ENCODE data around the gene KLHL3.

KLHL3 gene

GRCh38 chr5:137633896-137634295, 102.0 kb downstream of the KLHL3 start:
- no peaks in the 10 kb centered on the region for H3K36me3 ChIP-seq (ENCODE audit: low read length)
- no peaks in the 10 kb centered on the region for H3F3A ChIP-seq (ENCODE audit: insufficient read depth)
- no peaks in the 10 kb centered on the region for H3K27me3 ChIP-seq (ENCODE audit: low read length)
- TF ChIP-seq CTCF (IDR thresholded peaks at IDR 0.05; ENCODE audit: insufficient read depth, low read length, poor library complexity, severe bottlenecking), result no peak
- no peaks in the 10 kb centered on the region for H4K20me1 ChIP-seq (ENCODE audit: low read depth, low read length)
- H3K27ac ChIP-seq (ENCODE audit: low read depth, low read length), result no peak overlapping the region
- H3K79me2 ChIP-seq (ENCODE audit: insufficient read depth, low read length), result no peaks in the 10 kb centered on the region
- no peak overlapping the region for H3K4me3 ChIP-seq (ENCODE audit: insufficient read depth, low read length, poor library complexity, severe bottlenecking)
- H2AFZ ChIP-seq (ENCODE audit: low read depth, low read length, severe bottlenecking), result no peak overlapping the region
- H3K4me2 ChIP-seq (ENCODE audit: low read depth, low read length, poor library complexity, severe bottlenecking), result no peak overlapping the region
- H3K9me2 ChIP-seq (replicated peaks; ENCODE audit: insufficient read depth, low read length), result no peaks in the 10 kb centered on the region
- no peak overlapping the region for H3K9ac ChIP-seq (ENCODE audit: low read length)
- no peaks in the 10 kb centered on the region for H3K9me3 ChIP-seq (ENCODE audit: insufficient read depth, low read length)

- Histone ChIP-seq H3K79me2 (ENCODE audit: insufficient read depth, low read length) (no peaks in the 10 kb centered on the region), H3K4me2 (ENCODE audit: low read depth, low read length, poor library complexity, severe bottlenecking) (no peak overlapping the region), H3K36me3 (ENCODE audit: low read length) (no peaks in the 10 kb centered on the region), H3K27me3 (ENCODE audit: low read length) (no peaks in the 10 kb centered on the region), H3K9ac (ENCODE audit: low read length) (no peak overlapping the region), H3K27ac (ENCODE audit: low read depth, low read length) (no peak overlapping the region), H3K9me2 (replicated peaks; ENCODE audit: insufficient read depth, low read length) (no peaks in the 10 kb centered on the region), H3F3A (ENCODE audit: insufficient read depth) (no peaks in the 10 kb centered on the region), H3K9me3 (ENCODE audit: insufficient read depth, low read length) (no peaks in the 10 kb centered on the region), H3K4me3 (ENCODE audit: insufficient read depth, low read length, poor library complexity, severe bottlenecking) (no peak overlapping the region), H2AFZ (ENCODE audit: low read depth, low read length, severe bottlenecking) (no peak overlapping the region), H4K20me1 (ENCODE audit: low read depth, low read length) (no peaks in the 10 kb centered on the region)
- TF ChIP-seq EZH2phosphoT487 (conservative IDR thresholded peaks at IDR 0.05; ENCODE audit: low read length), result no peak
- no peak for TF ChIP-seq CTCF (IDR thresholded peaks at IDR 0.05; ENCODE audit: insufficient read depth, low read length, poor library complexity, severe bottlenecking)
These were observed 103.2 kb downstream of the KLHL3 start for GRCh38 chr5:137632716-137633115.

GRCh38 chr5:137631453-137631852, 104.4 kb downstream of the KLHL3 start:
- Histone ChIP-seq H3K27me3 (ENCODE audit: low read length) (no peaks in the 10 kb centered on the region), H3F3A (ENCODE audit: insufficient read depth) (no peaks in the 10 kb centered on the region), H3K9me2 (replicated peaks; ENCODE audit: insufficient read depth, low read length) (no peaks in the 10 kb centered on the region), H3K4me2 (ENCODE audit: low read depth, low read length, poor library complexity, severe bottlenecking) (no peak overlapping the region), H3K4me3 (ENCODE audit: insufficient read depth, low read length, poor library complexity, severe bottlenecking) (no peak overlapping the region), H3K9me3 (ENCODE audit: insufficient read depth, low read length) (no peaks in the 10 kb centered on the region), H3K9ac (ENCODE audit: low read length) (no peak overlapping the region), H4K20me1 (ENCODE audit: low read depth, low read length) (no peaks in the 10 kb centered on the region), H3K36me3 (ENCODE audit: low read length) (no peaks in the 10 kb centered on the region), H3K79me2 (ENCODE audit: insufficient read depth, low read length) (no peaks in the 10 kb centered on the region), H3K27ac (ENCODE audit: low read depth, low read length) (no peak overlapping the region), H2AFZ (ENCODE audit: low read depth, low read length, severe bottlenecking) (no peak overlapping the region)
- TF ChIP-seq EZH2phosphoT487 (conservative IDR thresholded peaks at IDR 0.05; ENCODE audit: low read length) (no peak), CTCF (IDR thresholded peaks at IDR 0.05; ENCODE audit: insufficient read depth, low read length, poor library complexity, severe bottlenecking) (no peak)

- Histone ChIP-seq H3K4me3 (ENCODE audit: insufficient read depth, low read length, poor library complexity, severe bottlenecking) (no peak overlapping the region), H3F3A (ENCODE audit: insufficient read depth) (no peaks in the 10 kb centered on the region)
- TF ChIP-seq CTCF (IDR thresholded peaks at IDR 0.05; ENCODE audit: insufficient read depth, low read length, poor library complexity, severe bottlenecking), result no peak
- no peak for TF ChIP-seq EZH2phosphoT487 (conservative IDR thresholded peaks at IDR 0.05; ENCODE audit: low read length)
These were observed 104.9 kb downstream of the KLHL3 start for GRCh38 chr5:137630972-137631370.

More at GRCh38 chr5:137630972-137631370, 104.9 kb downstream of the KLHL3 start:
- Histone ChIP-seq H3K9me3 (ENCODE audit: insufficient read depth, low read length) (no peaks in the 10 kb centered on the region), H3K9me2 (replicated peaks; ENCODE audit: insufficient read depth, low read length) (no peaks in the 10 kb centered on the region), H2AFZ (ENCODE audit: low read depth, low read length, severe bottlenecking) (no peak overlapping the region), H3K9ac (ENCODE audit: low read length) (no peak overlapping the region), H3K27ac (ENCODE audit: low read depth, low read length) (no peak overlapping the region), H3K79me2 (ENCODE audit: insufficient read depth, low read length) (no peaks in the 10 kb centered on the region), H4K20me1 (ENCODE audit: low read depth, low read length) (no peaks in the 10 kb centered on the region), H3K36me3 (ENCODE audit: low read length) (no peaks in the 10 kb centered on the region), H3K27me3 (ENCODE audit: low read length) (no peaks in the 10 kb centered on the region), H3K4me2 (ENCODE audit: low read depth, low read length, poor library complexity, severe bottlenecking) (no peak overlapping the region)
